Measurements from ENCODE around the gene PNN. TPM values are rescaled to one million over a fixed set of nuclear protein-coding genes. Genes with fewer than 3 reads are reported as not detected.

Gene PNN
- total and polyA plus RNA-seq, 2 of the 4 experiments (the other 2 are of a cell fraction) = 14.9 to 28.8 TPM

GRCh38 chr14:39145266-39145966, 29.6 kb upstream of the PNN start:
- CTCF ChIA-PET = no interaction called here
- intact Hi-C loops (cut with micrococcal nuclease) = no loop called here

More at GRCh38 chr14:39145266-39145966, 29.6 kb upstream of the PNN start:
- H3K9ac ChIP-seq (ENCODE audit: low read depth, low read length) = no peak overlapping the region
- no TSS peak for BruUV-seq (replicated peaks)
- DNase-seq (no peak), ATAC-seq (ENCODE audit: low read depth) (no peak)
- no peak overlapping the region for H2AK5ac ChIP-seq (ENCODE audit: low read depth, low read length)
- H3K4me3 ChIP-seq (ENCODE audit: insufficient read depth, low read depth, low read length) = no peak overlapping the region
- no peak overlapping the region for H2BK5ac ChIP-seq (ENCODE audit: low read depth, low read length, poor library complexity, severe bottlenecking)
- H2BK20ac ChIP-seq (ENCODE audit: low read depth, low read length) = no peak overlapping the region
- TF ChIP-seq MXI1 (IDR thresholded peaks at IDR 0.05; ENCODE audit: borderline replicate concordance, low read depth, low read length) (no peak), BHLHE40 (IDR thresholded peaks at IDR 0.05; ENCODE audit: low read depth, low read length) (no peak), SMC3 (IDR thresholded peaks at IDR 0.05; ENCODE audit: low read depth, low read length) (no peak), RAD21 (IDR thresholded peaks at IDR 0.05; ENCODE audit: low read length) (no peak), NFE2L2 (IDR thresholded peaks at IDR 0.05; ENCODE audit: low read depth, low read length) (no peak), POLR2A (IDR thresholded peaks at IDR 0.05; ENCODE audit: low read depth, low read length) (no peak), RCOR1 (IDR thresholded peaks at IDR 0.05; ENCODE audit: insufficient replicate concordance, low read length) (no peak), FOS (IDR thresholded peaks at IDR 0.05; ENCODE audit: low read depth, low read length) (no peak), RFX5 (IDR thresholded peaks at IDR 0.05; ENCODE audit: low read depth, low read length) (no peak)
- no peak overlapping the region for H3K18ac ChIP-seq (ENCODE audit: low read depth, low read length)
- WGBS, 2 experiments (ENCODE audit: extremely low coverage in 2 of 2, insufficient read length in 1 of 2) = no CpG with 5 or more reads among the region's 7 CpGs
- H4K5ac ChIP-seq (ENCODE audit: low read depth, low read length) = no peak overlapping the region
- in situ Hi-C loops (cut with MboI; ENCODE audit: low sequenced_read_pairs) = no loop called here
- H2BK15ac ChIP-seq (ENCODE audit: low read depth, low read length) = no peak overlapping the region
- no peak overlapping the region for H3K4ac ChIP-seq (ENCODE audit: low read depth, low read length)
- dilution Hi-C loops (cut with HindIII; ENCODE audit: low sequenced_read_pairs, unreplicated experiment) = no loop called here
- peaks cover 12% of the 10 kb centered on the region for H3K36me3 ChIP-seq (ENCODE audit: control insufficient read depth, insufficient read depth, low read length)
- no peak overlapping the region for H3K27ac ChIP-seq (ENCODE audit: insufficient read depth, low read length)
- H3K4me2 ChIP-seq (ENCODE audit: low read depth, low read length) = no peak overlapping the region
- H2AK9ac ChIP-seq (replicated peaks; ENCODE audit: low read depth, low read length, poor library complexity) = no peak overlapping the region
- POLR2A ChIA-PET (ENCODE audit: unreplicated experiment) = no interaction called here
- no peaks in the 10 kb centered on the region for H3K27me3 ChIP-seq (ENCODE audit: control insufficient read depth, insufficient read depth, low read length)
- no peaks in the 10 kb centered on the region for H4K20me1 ChIP-seq (ENCODE audit: insufficient read depth, low read length)
- H2BK120ac ChIP-seq (ENCODE audit: low read depth, low read length) = no peak overlapping the region
- 0 out of 4 replicates have a peak overlapping the region, but pooled peaks of 1 of the 2 experiments have one; percentile 16 for H4K8ac ChIP-seq (ENCODE audit: low read depth in 2 of 2, low read length in 2 of 2)
- no peak overlapping the region for H3K23ac ChIP-seq (ENCODE audit: low read depth, low read length)
- H2AFZ ChIP-seq (replicated peaks; ENCODE audit: low read length, poor library complexity) = no peak overlapping the region
- H3K79me1 ChIP-seq (ENCODE audit: low read depth in 1 of 2, low read length in 2 of 2) = no peaks in the 10 kb centered on the region
- no peak overlapping the region for H3K14ac ChIP-seq (replicated peaks; ENCODE audit: low read depth, low read length)
- no peaks in the 10 kb centered on the region for H3K9me1 ChIP-seq (ENCODE audit: insufficient read depth, low read length)
- no peak overlapping the region for H3K56ac ChIP-seq (ENCODE audit: extremely low read depth, insufficient read depth, low read length)
- H3K9me3 ChIP-seq (ENCODE audit: control insufficient read depth, insufficient read depth, low read length) = no peaks in the 10 kb centered on the region; the same call in 1 of the 2 replicates
- H3K4me1 ChIP-seq (ENCODE audit: control insufficient read depth, insufficient read depth, low read length) = no peaks in the 10 kb centered on the region
- H4K91ac ChIP-seq (ENCODE audit: insufficient read depth, low read depth, low read length) = no peak overlapping the region
